Measurements from ENCODE around the gene EPN1.

The EPN1 gene

DNA sequence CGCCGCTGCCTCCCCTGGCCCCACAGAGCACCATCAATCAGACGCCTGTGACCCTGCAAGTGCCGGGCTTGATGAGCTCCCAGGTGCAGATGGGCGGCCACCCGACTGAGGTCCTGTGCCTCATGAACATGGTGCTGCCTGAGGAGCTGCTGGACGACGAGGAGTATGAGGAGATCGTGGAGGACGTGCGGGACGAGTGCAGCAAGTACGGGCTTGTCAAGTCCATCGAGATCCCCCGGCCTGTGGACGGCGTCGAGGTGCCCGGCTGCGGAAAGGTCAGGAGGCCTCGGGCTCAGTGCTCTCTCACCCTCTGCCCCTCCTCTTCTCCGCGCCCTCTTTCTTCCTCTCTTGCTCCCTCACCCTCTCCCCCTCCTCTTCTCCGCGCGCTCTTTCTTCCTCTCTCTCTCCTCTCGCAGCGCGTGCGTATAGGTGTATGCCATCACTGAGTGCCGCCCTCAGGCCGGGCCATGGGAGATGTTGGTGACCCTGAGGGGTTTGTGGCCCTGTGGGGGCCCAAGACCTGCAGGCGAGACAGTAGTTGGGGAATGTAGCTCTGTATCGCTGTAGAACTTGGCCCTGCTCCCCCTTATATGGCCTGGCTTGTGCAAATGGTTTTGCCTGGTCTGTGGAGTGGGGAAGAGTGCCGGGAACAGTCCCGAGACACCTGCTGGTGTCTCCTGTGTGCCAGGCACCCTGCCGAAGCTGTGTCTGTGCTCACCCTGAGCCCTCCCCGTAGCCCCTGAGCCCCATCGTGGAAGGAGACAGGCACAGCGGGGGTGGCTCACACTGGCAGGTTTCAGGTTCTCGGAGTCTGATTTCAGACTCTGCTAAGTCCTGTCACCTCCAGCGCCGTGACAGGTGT, 5.4 kb upstream of the EPN1 start:
- Histone ChIP-seq H3K27me3 (ENCODE audit: control insufficient read depth, low read length) (no peaks in the 10 kb centered on the region), H3K9me3 (ENCODE audit: control insufficient read depth, insufficient read depth, low read length) (no peaks in the 10 kb centered on the region), H3K9me2 (replicated peaks; ENCODE audit: control insufficient read depth, low read length) (no peaks in the 10 kb centered on the region), H3K27ac (ENCODE audit: low read depth, low read length) (no peak overlapping the region), H4K20me1 (ENCODE audit: control insufficient read depth, insufficient read depth, low read depth, low read length) (peaks cover 26% of the 10 kb centered on the region), H3K4me3 (ENCODE audit: low read length) (no peak overlapping the region), H3F3A (ENCODE audit: control insufficient read depth, insufficient read depth) (peaks cover 31% of the 10 kb centered on the region), H3K4me2 (ENCODE audit: low read length) (no peak overlapping the region), H3K4me1 (ENCODE audit: control insufficient read depth, low read length) (peaks cover 34% of the 10 kb centered on the region), H3K36me3 (ENCODE audit: control insufficient read depth, low read length) (peaks cover 85% of the 10 kb centered on the region), H3K79me2 (ENCODE audit: control insufficient read depth, low read length) (peaks cover 94% of the 10 kb centered on the region)
- TF ChIP-seq EZH2phosphoT487 (IDR thresholded peaks at IDR 0.05; ENCODE audit: borderline replicate concordance, low read length), result no peak
- TF ChIP-seq, protein P1, sequence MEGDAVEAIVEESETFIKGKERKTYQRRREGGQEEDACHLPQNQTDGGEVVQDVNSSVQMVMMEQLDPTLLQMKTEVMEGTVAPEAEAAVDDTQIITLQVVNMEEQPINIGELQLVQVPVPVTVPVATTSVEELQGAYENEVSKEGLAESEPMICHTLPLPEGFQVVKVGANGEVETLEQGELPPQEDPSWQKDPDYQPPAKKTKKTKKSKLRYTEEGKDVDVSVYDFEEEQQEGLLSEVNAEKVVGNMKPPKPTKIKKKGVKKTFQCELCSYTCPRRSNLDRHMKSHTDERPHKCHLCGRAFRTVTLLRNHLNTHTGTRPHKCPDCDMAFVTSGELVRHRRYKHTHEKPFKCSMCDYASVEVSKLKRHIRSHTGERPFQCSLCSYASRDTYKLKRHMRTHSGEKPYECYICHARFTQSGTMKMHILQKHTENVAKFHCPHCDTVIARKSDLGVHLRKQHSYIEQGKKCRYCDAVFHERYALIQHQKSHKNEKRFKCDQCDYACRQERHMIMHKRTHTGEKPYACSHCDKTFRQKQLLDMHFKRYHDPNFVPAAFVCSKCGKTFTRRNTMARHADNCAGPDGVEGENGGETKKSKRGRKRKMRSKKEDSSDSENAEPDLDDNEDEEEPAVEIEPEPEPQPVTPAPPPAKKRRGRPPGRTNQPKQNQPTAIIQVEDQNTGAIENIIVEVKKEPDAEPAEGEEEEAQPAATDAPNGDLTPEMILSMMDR (IDR thresholded peaks at IDR 0.05; ENCODE audit: low read depth, low read length, poor library complexity, severe bottlenecking), result no peak

DNA sequence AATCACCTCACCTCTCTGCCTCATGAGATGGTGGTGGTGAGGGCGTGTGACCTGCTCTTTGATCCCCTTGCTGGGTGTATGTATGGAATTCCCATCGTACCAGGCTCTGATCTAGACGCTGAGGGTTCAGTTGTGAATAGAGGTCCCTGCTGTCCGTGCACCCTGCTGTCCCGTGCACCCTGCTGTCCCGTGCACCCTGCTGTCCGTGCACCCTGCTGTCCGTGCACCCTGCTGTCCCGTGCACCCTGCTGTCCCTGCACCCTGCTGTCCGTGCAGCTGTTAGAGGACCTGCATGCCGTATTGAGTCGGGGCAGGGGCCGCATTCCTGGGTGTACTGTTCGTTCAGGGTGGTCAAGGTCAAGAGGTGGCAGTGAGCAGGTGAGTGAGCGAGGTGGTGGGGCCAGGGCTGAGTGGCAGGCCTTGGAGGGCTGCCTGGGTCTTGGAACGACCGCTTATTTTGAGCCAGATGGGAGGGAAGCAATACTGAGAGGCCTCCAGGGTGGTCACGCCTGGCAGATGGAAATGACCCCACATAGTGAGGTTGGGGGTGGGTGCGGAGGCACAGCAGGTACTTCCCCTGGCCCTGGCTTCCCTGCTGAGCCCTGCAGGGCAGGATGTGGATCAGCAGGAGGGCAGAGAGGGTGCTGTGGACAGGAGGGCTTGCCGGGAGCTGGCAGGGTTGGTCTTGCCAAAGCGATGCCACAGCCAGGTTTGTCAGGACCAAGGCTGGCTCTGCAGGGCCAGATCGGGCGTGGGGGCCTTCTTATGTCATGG, 4.6 kb upstream of the EPN1 start:
- no peaks in the 10 kb centered on the region for H3K27me3 ChIP-seq (ENCODE audit: control insufficient read depth, low read length)
- H3K27ac ChIP-seq (ENCODE audit: low read depth, low read length), result no peak overlapping the region
- H4K20me1 ChIP-seq (ENCODE audit: control insufficient read depth, insufficient read depth, low read depth, low read length), result peaks cover 26% of the 10 kb centered on the region
- H3K9me2 ChIP-seq (replicated peaks; ENCODE audit: control insufficient read depth, low read length), result no peaks in the 10 kb centered on the region
- H3K79me2 ChIP-seq (ENCODE audit: control insufficient read depth, low read length), result peaks cover 93% of the 10 kb centered on the region
- H3F3A ChIP-seq (ENCODE audit: control insufficient read depth, insufficient read depth), result peaks cover 31% of the 10 kb centered on the region
- H3K4me1 ChIP-seq (ENCODE audit: control insufficient read depth, low read length), result peaks cover 35% of the 10 kb centered on the region
- no peaks in the 10 kb centered on the region for H3K9me3 ChIP-seq (ENCODE audit: control insufficient read depth, insufficient read depth, low read length)
- H3K4me3 ChIP-seq (ENCODE audit: low read length), result no peak overlapping the region
- TF ChIP-seq, protein P1 (IDR thresholded peaks at IDR 0.05; ENCODE audit: low read depth, low read length, poor library complexity, severe bottlenecking), result no peak
- no peak for TF ChIP-seq EZH2phosphoT487 (IDR thresholded peaks at IDR 0.05; ENCODE audit: borderline replicate concordance, low read length)
- peaks cover 85% of the 10 kb centered on the region for H3K36me3 ChIP-seq (ENCODE audit: control insufficient read depth, low read length)
- 0 out of 2 replicates have a peak overlapping the region, but pooled peaks have one; percentile 4 for H3K4me2 ChIP-seq (ENCODE audit: low read length)

DNA sequence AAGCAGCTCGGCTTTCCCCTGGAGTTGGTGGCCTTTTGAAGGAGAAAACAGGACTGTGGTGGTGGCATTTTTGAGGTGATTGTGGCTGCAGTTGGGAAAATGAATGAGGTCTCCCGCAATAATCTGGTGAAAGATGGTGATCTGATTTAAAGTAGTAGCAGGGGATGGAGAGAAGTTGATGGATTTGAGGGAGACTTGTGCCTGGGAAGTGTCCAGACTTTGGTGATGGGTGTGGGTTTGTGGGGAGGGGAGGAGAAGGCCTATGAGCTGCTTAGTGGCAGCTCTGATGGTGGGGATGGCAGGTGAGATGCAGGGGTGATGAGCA, 4.0 kb upstream of the EPN1 start:
- H3F3A ChIP-seq (ENCODE audit: control insufficient read depth, insufficient read depth), result peaks cover 31% of the 10 kb centered on the region
- H3K27me3 ChIP-seq (ENCODE audit: control insufficient read depth, low read length), result no peaks in the 10 kb centered on the region
- no peak overlapping the region for H3K4me3 ChIP-seq (ENCODE audit: low read length)
- H3K36me3 ChIP-seq (ENCODE audit: control insufficient read depth, low read length), result peaks cover 85% of the 10 kb centered on the region
- H3K79me2 ChIP-seq (ENCODE audit: control insufficient read depth, low read length), result peaks cover 93% of the 10 kb centered on the region
- TF ChIP-seq, protein P1 (IDR thresholded peaks at IDR 0.05; ENCODE audit: low read depth, low read length, poor library complexity, severe bottlenecking), result no peak
- TF ChIP-seq EZH2phosphoT487 (IDR thresholded peaks at IDR 0.05; ENCODE audit: borderline replicate concordance, low read length), result no peak
- H3K4me1 ChIP-seq (ENCODE audit: control insufficient read depth, low read length), result peaks cover 35% of the 10 kb centered on the region
- H3K4me2 ChIP-seq (ENCODE audit: low read length), result no peak overlapping the region
- H3K9me3 ChIP-seq (ENCODE audit: control insufficient read depth, insufficient read depth, low read length), result no peaks in the 10 kb centered on the region
- H3K9me2 ChIP-seq (replicated peaks; ENCODE audit: control insufficient read depth, low read length), result no peaks in the 10 kb centered on the region
- peaks cover 26% of the 10 kb centered on the region for H4K20me1 ChIP-seq (ENCODE audit: control insufficient read depth, insufficient read depth, low read depth, low read length)
- no peak overlapping the region for H3K27ac ChIP-seq (ENCODE audit: low read depth, low read length)

Measured in DOHH2 (cell line).